ENCODE measurements around the gene SMPX. TPM values are rescaled to one million over a fixed set of nuclear protein-coding genes. Genes with fewer than 3 reads are reported as not detected.

The SMPX gene
- polyA plus RNA-seq, 1 donor (not counting 4 experiments of a cell fraction or from before 2014, with no cell fraction given) = not detected

GRCh38 chrX:21678048-21678612 is 79.8 kb downstream of the SMPX start:
- H3K9ac ChIP-seq (ENCODE audit: control insufficient read depth, extremely low read depth, insufficient read depth, low read length) = no peak overlapping the region
- no peaks in the 10 kb centered on the region for H3K36me3 ChIP-seq (ENCODE audit: control insufficient read depth in 2 of 2, extremely low read depth in 1 of 2, insufficient read depth in 2 of 2, low read length in 2 of 2)
- no peak overlapping the region for H3K27ac ChIP-seq (ENCODE audit: control insufficient read depth, insufficient read depth, low read length)
- no peak overlapping the region for H2AFZ ChIP-seq (ENCODE audit: control insufficient read depth, low read length)
- H3K4me2 ChIP-seq (ENCODE audit: control insufficient read depth, extremely low read depth, insufficient read depth, low read depth, low read length) = no peak overlapping the region
- H4K20me1 ChIP-seq (ENCODE audit: control insufficient read depth, extremely low read depth, insufficient read depth, low read length) = no peaks in the 10 kb centered on the region
- H3K27me3 ChIP-seq (ENCODE audit: control insufficient read depth, extremely low read depth, insufficient read depth, low read length) = no peaks in the 10 kb centered on the region
- dilution Hi-C loops (cut with MboI; ENCODE audit: extremely low pct_ligation_motif_present, low sequenced_read_pairs) = no loop called here
- no peaks in the 10 kb centered on the region for H3K9me1 ChIP-seq (ENCODE audit: control insufficient read depth, extremely low read depth, insufficient read depth, low read length)
- H3K4me1 ChIP-seq (ENCODE audit: control insufficient read depth, extremely low read depth, insufficient read depth, low read length) = no peaks in the 10 kb centered on the region
- no peak for FAIRE-seq
- TF ChIP-seq EZH2 (IDR thresholded peaks at IDR 0.05; ENCODE audit: low read length) = no peak
- no peak for TF ChIP-seq CTCF (optimal IDR thresholded peaks at IDR 0.05 in 1 of 3, IDR thresholded peaks at IDR 0.05 in 1 of 3, conservative IDR thresholded peaks at IDR 0.05 in 1 of 3; ENCODE audit: extremely low read depth in 1 of 3, insufficient read depth in 2 of 3, low read length in 3 of 3)
- DNase-seq (ENCODE audit: low read depth, low spot score) = no peak
- H3K79me2 ChIP-seq (ENCODE audit: control insufficient read depth, insufficient read depth, low read length) = no peaks in the 10 kb centered on the region
- H3K4me3 ChIP-seq (ENCODE audit: control insufficient read depth in 2 of 3, extremely low read depth in 1 of 3, insufficient read depth in 2 of 3, low read depth in 1 of 3, low read length in 3 of 3) = no peak overlapping the region
- no peaks in the 10 kb centered on the region for H3K9me3 ChIP-seq (ENCODE audit: control insufficient read depth, low read depth, low read length)

- H3K9ac ChIP-seq (ENCODE audit: control insufficient read depth, extremely low read depth, insufficient read depth, low read length) = no peak overlapping the region
- H2AFZ ChIP-seq (ENCODE audit: control insufficient read depth, low read length) = no peak overlapping the region
- no peak overlapping the region for H3K4me3 ChIP-seq (ENCODE audit: control insufficient read depth in 2 of 3, extremely low read depth in 1 of 3, insufficient read depth in 2 of 3, low read depth in 1 of 3, low read length in 3 of 3)
- H3K36me3 ChIP-seq (ENCODE audit: control insufficient read depth in 2 of 2, extremely low read depth in 1 of 2, insufficient read depth in 2 of 2, low read length in 2 of 2) = no peaks in the 10 kb centered on the region
- no peak overlapping the region for H3K27ac ChIP-seq (ENCODE audit: control insufficient read depth, insufficient read depth, low read length)
- H3K4me1 ChIP-seq (ENCODE audit: control insufficient read depth, extremely low read depth, insufficient read depth, low read length) = no peaks in the 10 kb centered on the region
- no peak for FAIRE-seq
- dilution Hi-C loops (cut with MboI; ENCODE audit: extremely low pct_ligation_motif_present, low sequenced_read_pairs) = no loop called here
- no peaks in the 10 kb centered on the region for H3K9me3 ChIP-seq (ENCODE audit: control insufficient read depth, low read depth, low read length)
- DNase-seq (ENCODE audit: low read depth, low spot score) = no peak
- H4K20me1 ChIP-seq (ENCODE audit: control insufficient read depth, extremely low read depth, insufficient read depth, low read length) = no peaks in the 10 kb centered on the region
- H3K4me2 ChIP-seq (ENCODE audit: control insufficient read depth, extremely low read depth, insufficient read depth, low read depth, low read length) = no peak overlapping the region
- TF ChIP-seq CTCF (optimal IDR thresholded peaks at IDR 0.05 in 1 of 3, IDR thresholded peaks at IDR 0.05 in 1 of 3, conservative IDR thresholded peaks at IDR 0.05 in 1 of 3; ENCODE audit: extremely low read depth in 1 of 3, insufficient read depth in 2 of 3, low read length in 3 of 3) (no peak), EZH2 (IDR thresholded peaks at IDR 0.05; ENCODE audit: low read length) (no peak)
- H3K79me2 ChIP-seq (ENCODE audit: control insufficient read depth, insufficient read depth, low read length) = no peaks in the 10 kb centered on the region
- no peaks in the 10 kb centered on the region for H3K9me1 ChIP-seq (ENCODE audit: control insufficient read depth, extremely low read depth, insufficient read depth, low read length)
- no peaks in the 10 kb centered on the region for H3K27me3 ChIP-seq (ENCODE audit: control insufficient read depth, extremely low read depth, insufficient read depth, low read length)
These were observed 82.0 kb downstream of the SMPX start for GRCh38 chrX:21675931-21676330.
